ENCODE measurements around the gene COL6A5. TPM values are rescaled to one million over a fixed set of nuclear protein-coding genes. Genes with fewer than 3 reads are reported as not detected.

The COL6A5 gene
- total RNA-seq, 1 donor from 2014 or later: 4.5 TPM

DNA sequence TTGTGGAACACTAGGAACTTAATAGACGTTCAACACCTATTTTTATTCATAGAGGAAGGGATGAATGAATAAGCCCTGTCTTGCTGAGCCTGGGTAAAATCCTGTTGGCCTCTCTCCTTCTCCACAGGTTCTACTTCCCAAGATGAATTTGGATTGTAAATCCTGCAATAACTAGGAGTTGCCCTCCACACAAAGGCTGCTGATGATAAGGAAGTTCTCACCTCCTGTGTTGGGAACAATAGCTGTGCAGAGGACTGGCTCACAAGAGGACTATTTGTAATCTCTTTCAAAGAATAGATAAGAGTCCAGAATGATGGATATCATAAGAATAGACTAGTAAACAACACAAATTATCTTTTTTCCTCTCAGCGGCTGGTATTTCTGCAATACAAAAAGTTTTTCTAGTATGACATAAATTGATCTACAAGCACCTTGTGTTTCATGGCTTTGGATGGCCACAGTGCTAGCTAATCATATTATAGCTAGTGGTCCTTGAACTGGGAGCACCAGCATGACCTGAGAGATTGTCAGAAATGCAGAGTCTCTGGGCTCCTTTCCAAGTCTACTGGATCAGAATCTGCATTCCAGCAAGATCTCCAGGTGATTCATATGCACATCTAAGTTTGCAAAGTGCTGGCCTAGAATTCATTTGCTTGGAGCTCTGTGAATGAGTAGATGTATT is 143.4 kb downstream of the COL6A5 start:
- no peak overlapping the region for H3K27ac ChIP-seq
- H3K4me1 ChIP-seq: no peaks in the 10 kb centered on the region
- ATAC-seq: no peak
- no peak for DNase-seq
- H3K9me3 ChIP-seq: no peaks in the 10 kb centered on the region
- intact Hi-C loops (cut with DNase I): no loop called here
- H3K4me3 ChIP-seq: no peak overlapping the region
- H3K27me3 ChIP-seq (ENCODE audit: low read depth): no peaks in the 10 kb centered on the region
- no peaks in the 10 kb centered on the region for H3K36me3 ChIP-seq
- TF ChIP-seq, protein P1, sequence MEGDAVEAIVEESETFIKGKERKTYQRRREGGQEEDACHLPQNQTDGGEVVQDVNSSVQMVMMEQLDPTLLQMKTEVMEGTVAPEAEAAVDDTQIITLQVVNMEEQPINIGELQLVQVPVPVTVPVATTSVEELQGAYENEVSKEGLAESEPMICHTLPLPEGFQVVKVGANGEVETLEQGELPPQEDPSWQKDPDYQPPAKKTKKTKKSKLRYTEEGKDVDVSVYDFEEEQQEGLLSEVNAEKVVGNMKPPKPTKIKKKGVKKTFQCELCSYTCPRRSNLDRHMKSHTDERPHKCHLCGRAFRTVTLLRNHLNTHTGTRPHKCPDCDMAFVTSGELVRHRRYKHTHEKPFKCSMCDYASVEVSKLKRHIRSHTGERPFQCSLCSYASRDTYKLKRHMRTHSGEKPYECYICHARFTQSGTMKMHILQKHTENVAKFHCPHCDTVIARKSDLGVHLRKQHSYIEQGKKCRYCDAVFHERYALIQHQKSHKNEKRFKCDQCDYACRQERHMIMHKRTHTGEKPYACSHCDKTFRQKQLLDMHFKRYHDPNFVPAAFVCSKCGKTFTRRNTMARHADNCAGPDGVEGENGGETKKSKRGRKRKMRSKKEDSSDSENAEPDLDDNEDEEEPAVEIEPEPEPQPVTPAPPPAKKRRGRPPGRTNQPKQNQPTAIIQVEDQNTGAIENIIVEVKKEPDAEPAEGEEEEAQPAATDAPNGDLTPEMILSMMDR (IDR thresholded peaks at IDR 0.05): no peak

DNA sequence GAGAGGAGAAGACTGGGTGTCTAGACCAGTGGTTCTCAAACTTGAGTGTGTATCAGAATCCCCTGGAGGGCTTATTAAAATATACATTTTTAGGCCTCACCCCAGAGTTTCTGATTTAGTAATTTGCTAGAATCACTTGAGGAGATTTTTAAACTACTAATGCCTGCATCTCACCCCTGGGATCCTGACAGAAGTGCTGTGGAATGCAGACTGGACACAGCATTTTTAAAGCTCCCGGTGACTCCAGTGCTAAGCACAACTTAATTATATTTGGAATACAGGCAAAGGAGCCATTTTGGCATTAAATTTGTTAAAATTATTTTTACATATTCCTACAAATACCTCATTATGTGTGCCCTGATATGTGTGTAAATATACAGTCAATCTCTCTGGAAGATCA is 144.8 kb downstream of the COL6A5 start:
- ATAC-seq (no peak), DNase-seq (no peak)
- Histone ChIP-seq H3K4me1 (no peaks in the 10 kb centered on the region), H3K27ac (no peak overlapping the region), H3K36me3 (no peaks in the 10 kb centered on the region), H3K4me3 (no peak overlapping the region), H3K9me3 (no peaks in the 10 kb centered on the region), H3K27me3 (ENCODE audit: low read depth) (no peaks in the 10 kb centered on the region)
- intact Hi-C loops (cut with DNase I): no loop called here
- TF ChIP-seq, protein P1 (IDR thresholded peaks at IDR 0.05): no peak

DNA sequence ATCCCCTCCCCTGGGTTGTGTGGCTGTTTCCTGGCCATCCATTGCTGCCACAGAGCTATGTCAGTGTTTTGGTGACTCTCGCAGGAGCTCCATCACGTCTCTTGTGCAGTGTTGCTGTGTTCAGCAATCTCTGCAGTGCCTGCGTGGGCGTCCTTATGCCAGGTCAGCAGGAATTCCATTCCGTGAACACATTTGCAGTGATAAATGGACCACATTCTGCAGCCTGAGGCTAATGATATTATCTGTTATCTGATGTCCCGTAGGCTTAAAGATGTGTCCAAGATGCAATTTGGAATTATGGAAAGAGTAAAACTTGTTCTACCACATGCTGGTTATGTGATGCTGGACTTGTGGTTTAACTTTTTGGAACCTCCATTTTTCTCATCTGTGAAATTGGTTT is 146.0 kb downstream of the COL6A5 start:
- intact Hi-C loops (cut with DNase I): no loop called here
- DNase-seq (no peak), ATAC-seq (no peak)
- H3K9me3 ChIP-seq: no peaks in the 10 kb centered on the region
- H3K4me1 ChIP-seq: no peaks in the 10 kb centered on the region
- H3K36me3 ChIP-seq: no peaks in the 10 kb centered on the region
- H3K4me3 ChIP-seq: no peak overlapping the region
- no peak overlapping the region for H3K27ac ChIP-seq
- no peaks in the 10 kb centered on the region for H3K27me3 ChIP-seq (ENCODE audit: low read depth)
- TF ChIP-seq, protein P1 (IDR thresholded peaks at IDR 0.05): no peak

DNA sequence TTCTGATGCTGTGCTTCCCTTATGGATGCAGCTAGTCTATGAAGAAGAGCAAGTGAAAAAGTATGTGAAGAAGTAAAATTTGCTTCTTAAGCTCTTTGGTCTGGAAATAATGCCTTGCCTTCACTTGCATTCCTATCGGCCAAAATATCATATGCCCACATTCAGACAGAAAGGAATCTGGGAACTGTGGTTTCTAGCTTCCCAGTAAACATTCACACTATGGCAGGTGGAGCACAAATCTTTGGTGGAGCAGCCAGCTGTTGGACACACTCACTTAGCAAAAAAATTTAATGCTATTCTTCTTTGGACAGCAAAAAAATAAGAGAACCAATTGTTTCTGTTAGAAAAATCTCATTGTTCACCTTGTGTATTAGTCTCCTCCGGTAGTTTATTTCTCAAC is 159.2 kb downstream of the COL6A5 start:
- Histone ChIP-seq H3K4me1 (no peaks in the 10 kb centered on the region), H3K4me3 (no peak overlapping the region), H3K36me3 (no peaks in the 10 kb centered on the region), H3K27ac (no peak overlapping the region), H3K9me3 (no peaks in the 10 kb centered on the region), H3K27me3 (ENCODE audit: low read depth) (no peaks in the 10 kb centered on the region)
- intact Hi-C loops (cut with DNase I): no loop called here
- DNase-seq (no peak), ATAC-seq (no peak)
- TF ChIP-seq, protein P1 (IDR thresholded peaks at IDR 0.05): no peak

DNA sequence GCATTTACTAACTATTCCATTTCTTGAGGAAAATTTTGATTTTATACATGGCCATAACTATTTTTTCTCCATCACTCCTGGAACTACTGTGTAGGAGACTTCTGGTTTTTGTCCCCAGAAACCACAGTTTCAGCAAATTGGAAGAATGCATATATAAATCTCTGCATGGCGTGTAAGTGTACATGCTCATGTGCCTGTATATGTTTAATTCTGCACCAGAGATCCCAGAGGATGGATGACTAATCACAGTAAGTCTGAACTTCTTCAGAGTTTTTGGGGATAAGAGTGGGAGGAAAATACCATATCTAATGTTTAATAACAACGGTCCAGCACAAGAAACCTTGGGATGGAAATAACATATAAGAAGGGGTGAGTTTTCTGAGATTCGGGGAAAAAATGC is 160.6 kb downstream of the COL6A5 start:
- Histone ChIP-seq H3K27me3 (ENCODE audit: low read depth) (no peaks in the 10 kb centered on the region), H3K4me1 (no peaks in the 10 kb centered on the region), H3K9me3 (no peaks in the 10 kb centered on the region), H3K36me3 (no peaks in the 10 kb centered on the region), H3K4me3 (no peak overlapping the region), H3K27ac (no peak overlapping the region)
- intact Hi-C loops (cut with DNase I): no loop called here
- DNase-seq (no peak), ATAC-seq (no peak)
- TF ChIP-seq, protein P1 (IDR thresholded peaks at IDR 0.05): no peak
